T1000 (cell line): ENCODE data around the gene GRID1.
"Not testable (repeated sequence)": the region's sequence is repeated elsewhere in the genome, so short reads cannot be mapped to it uniquely, and the experiment has no call there.

Experiments
- DNase-seq: peaks from one replicate; lab custom pipeline; 2025; ENCODE audit warnings: mixed read lengths; lab: John Stamatoyannopoulos, UW

The GRID1 gene

GRCh38 chr10:86038371-86038770 lies 328.2 kb downstream of the GRID1 start:
- DNase-seq = no peak

GRCh38 chr10:86037096-86037495 lies 329.5 kb downstream of the GRID1 start:
- DNase-seq = no peak

- DNase-seq = no peak
These were observed 330.1 kb downstream of the GRID1 start for GRCh38 chr10:86036544-86036831.

- no peak for DNase-seq
These were observed 330.6 kb downstream of the GRID1 start for GRCh38 chr10:86035791-86036543.

- DNase-seq = no peak
These were observed 331.9 kb downstream of the GRID1 start for GRCh38 chr10:86034710-86035109.

GRCh38 chr10:86033581-86033980 lies 333.0 kb downstream of the GRID1 start:
- no peak for DNase-seq

GRCh38 chr10:86032087-86032486 lies 334.5 kb downstream of the GRID1 start:
- DNase-seq = not testable (repeated sequence)

- DNase-seq = no peak
These were observed 336.3 kb downstream of the GRID1 start for GRCh38 chr10:86030312-86030711.

- no peak for DNase-seq
These were observed 339.2 kb downstream of the GRID1 start for GRCh38 chr10:86027346-86027745.

GRCh38 chr10:86025509-86025908 lies 341.1 kb downstream of the GRID1 start:
- DNase-seq = no peak

GRCh38 chr10:86024281-86025041 lies 342.1 kb downstream of the GRID1 start:
- DNase-seq = no peak

- DNase-seq = no peak
These were observed 342.7 kb downstream of the GRID1 start for GRCh38 chr10:86023931-86024280.

GRCh38 chr10:86023336-86023735 lies 343.3 kb downstream of the GRID1 start:
- DNase-seq = no peak

- DNase-seq = no peak
These were observed 343.7 kb downstream of the GRID1 start for GRCh38 chr10:86022906-86023305.

- no peak for DNase-seq
These were observed 346.5 kb downstream of the GRID1 start for GRCh38 chr10:86020134-86020533.

GRCh38 chr10:86019141-86019540 lies 347.5 kb downstream of the GRID1 start:
- no peak for DNase-seq

- DNase-seq = no peak
These were observed 347.9 kb downstream of the GRID1 start for GRCh38 chr10:86018735-86019058.

GRCh38 chr10:86017841-86018734 lies 348.5 kb downstream of the GRID1 start:
- no peak for DNase-seq

GRCh38 chr10:86013568-86013967 lies 353.0 kb downstream of the GRID1 start:
- DNase-seq = no peak

GRCh38 chr10:86007171-86007570 lies 359.4 kb downstream of the GRID1 start:
- no peak for DNase-seq

GRCh38 chr10:86004337-86004736 lies 362.3 kb downstream of the GRID1 start:
- DNase-seq = no peak

- DNase-seq = no peak
These were observed 363.4 kb downstream of the GRID1 start for GRCh38 chr10:86003201-86003621.

GRCh38 chr10:86001521-86001920 lies 365.1 kb downstream of the GRID1 start:
- DNase-seq = no peak
